HepG2 (cell line): ENCODE measurements around the gene LRRC43. TPM values are rescaled to one million over a fixed set of nuclear protein-coding genes. Genes with fewer than 3 reads are reported as not detected.
A peak's percentile ranks its signal among the peaks of the same experiment; 100 is the strongest.

Experiments used
- ARID5B ChIP-seq: IDR thresholded peaks from 2 replicates; pipeline ENCODE4 v1.4.0; 2020; ENCODE audit warnings: mild to moderate bottlenecking, missing genetic modification reagents
- EP300 ChIP-seq, 3 experiments: sonication (generic) in 1 of 3; formaldehyde crosslinking in 1 of 3; IDR thresholded peaks; 2 replicates each; pipeline versions ENCODE4 v1.5.1 to v1.6.1; 2011 to 2020; ENCODE audit warnings: low read depth in 2 of 3, low read length in 2 of 3, borderline replicate concordance in 1 of 3, improper control_type of control experiment in 1 of 3, mild to moderate bottlenecking in 1 of 3, missing genetic modification reagents in 1 of 3, moderate library complexity in 1 of 3
- GFI1 ChIP-seq: sonication (generic); formaldehyde crosslinking; IDR thresholded peaks from 2 replicates; pipeline ENCODE4 v1.5.0; 2020; ENCODE audit warnings: missing genetic modification reagents, mild to moderate bottlenecking, borderline replicate concordance
- KAT2B ChIP-seq: fragments of 150-350 bp; IDR thresholded peaks from 2 replicates; pipeline ENCODE4 v1.6.1; 2014; ENCODE audit warnings: low read depth, low read length, borderline replicate concordance
- KLF16 ChIP-seq, 2 experiments: sonication (generic) in 1 of 2; formaldehyde crosslinking in 1 of 2; IDR thresholded peaks; 2 replicates each; pipeline versions ENCODE4 v1.6.1 to v1.8.0; 2016 to 2023; ENCODE audit warnings: missing genetic modification reagents in 2 of 2, missing compliant biosample characterization in 1 of 2
- MIER2 ChIP-seq: IDR thresholded peaks from 2 replicates; pipeline ENCODE4 v1.6.1; 2016; ENCODE audit warnings: missing biosample characterization, missing genetic modification reagents
- NR0B2 ChIP-seq: sonication (generic); formaldehyde crosslinking; IDR thresholded peaks from 2 replicates; pipeline ENCODE4 v1.4.0; 2020; ENCODE audit warnings: mild to moderate bottlenecking, missing genetic modification reagents
- REXO4 ChIP-seq: sonication (generic); formaldehyde crosslinking; IDR thresholded peaks from 2 replicates; pipeline ENCODE4 v1.8.0; 2022; ENCODE audit warnings: missing genetic modification reagents, mild to moderate bottlenecking, borderline replicate concordance
- SIN3A ChIP-seq: IDR thresholded peaks from 2 replicates; pipeline ENCODE4 v1.6.1; 2011; ENCODE audit warnings: low read depth, mild to moderate bottlenecking, control low read depth, low read length, borderline replicate concordance
- TFAP4 ChIP-seq: sonication (generic); IDR thresholded peaks from 2 replicates; pipeline ENCODE4 v1.6.1; 2016; ENCODE audit warnings: low read depth, borderline replicate concordance
- TFDP1 ChIP-seq: IDR thresholded peaks from 2 replicates; pipeline ENCODE4 v1.6.1; 2016; ENCODE audit warnings: missing compliant biosample characterization, missing genetic modification reagents, borderline replicate concordance
- ZBTB2 ChIP-seq: sonication (generic); formaldehyde crosslinking; IDR thresholded peaks from 2 replicates; pipeline ENCODE4 v1.8.0; 2022; ENCODE audit warnings: low read depth, missing genetic modification reagents
- ZBTB37 ChIP-seq: sonication (generic); formaldehyde crosslinking; IDR thresholded peaks from 2 replicates; pipeline ENCODE4 v1.4.0; 2020; ENCODE audit warnings: mild to moderate bottlenecking, missing genetic modification reagents
- ZFP37 ChIP-seq: sonication (generic); formaldehyde crosslinking; IDR thresholded peaks from 2 replicates; pipeline ENCODE4 v1.4.0; 2020; ENCODE audit warnings: missing genetic modification reagents, borderline replicate concordance
- ZNF24 ChIP-seq: fragments of 450-650 bp; IDR thresholded peaks from 2 replicates; pipeline ENCODE4 v1.6.1; 2017; ENCODE audit warnings: antibody characterized with exemption, mild to moderate bottlenecking
- ZNF253 ChIP-seq: sonication (generic); formaldehyde crosslinking; IDR thresholded peaks from 2 replicates; pipeline ENCODE4 v1.8.0; 2022; ENCODE audit warnings: mild to moderate bottlenecking, missing genetic modification reagents, borderline replicate concordance
- ZNF382 ChIP-seq: sonication (generic); formaldehyde crosslinking; IDR thresholded peaks from 2 replicates; pipeline ENCODE4 v1.5.0; 2020; ENCODE audit warnings: missing genetic modification reagents, mild to moderate bottlenecking, borderline replicate concordance
- ZNF891 ChIP-seq: sonication (generic); formaldehyde crosslinking; IDR thresholded peaks from 2 replicates; pipeline ENCODE4 v1.5.0; 2020; ENCODE audit warnings: mild to moderate bottlenecking, missing genetic modification reagents
- polyA plus RNA-seq, 8 experiments: library from polyadenylated mRNA; depleted of rRNA in 3 of 8; stranded (reverse) in 7 of 8; unstranded in 1 of 8; fragments of >200 nt; fragmentation: Illumina TruSeq in 4 of 8; extraction: Trizol in 4 of 8; gene quantifications; 2 replicates each; pipeline versions ENCODE4 v1.2.1 to v1.2.3, GENCODE V29; 2011 to 2016; ENCODE audit warnings: low read depth in 4 of 8, missing spikeins in 1 of 8, mixed read lengths in 1 of 8; ENCODE audit not compliant: insufficient read depth in 1 of 8
- total RNA-seq, 5 experiments: library from RNA; depleted of rRNA; stranded (reverse); fragments of >200 nt; fragmentation: Illumina TruSeq; extraction: Trizol; gene quantifications; 2 replicates each; pipeline ENCODE4 v1.2.3, GENCODE V29; 2016; ENCODE audit warnings: low read depth in 1 of 5

The LRRC43 gene
- total and polyA plus RNA-seq, 2 of the 13 experiments (the other 11 are each of a cell fraction or from before 2014, with no cell fraction given) = not detected

GRCh38 chr12:122226366-122227125, 43.6 kb downstream of the LRRC43 start (continued):
- TF ChIP-seq KAT2B (no peak), ARID5B (CRISPR knock-in tag) (peak; percentile 52; the same call in 1 of the 2 replicates), ZNF24 (no peak), GFI1 (CRISPR knock-in tag) (no peak), TFDP1 (CRISPR knock-in tag) (peak; percentile 94), ZNF891 (CRISPR knock-in tag) (no peak), EP300 (IDR thresholded peaks at IDR 0.05; ENCODE audit: low read depth in 2 of 2, low read length in 2 of 2) (no peak), EP300 (CRISPR knock-in tag; IDR thresholded peaks at IDR 0.05; ENCODE audit: borderline replicate concordance) (no peak), ZFP37 (CRISPR knock-in tag) (peak; percentile 97), ZBTB37 (CRISPR knock-in tag) (no peak), ZBTB2 (CRISPR knock-in tag) (peak; percentile 40; the same call in 1 of the 2 replicates), TFAP4 (no peak), NR0B2 (CRISPR knock-in tag) (peak; percentile 96), ZNF253 (peak; percentile 92), REXO4 (CRISPR knock-in tag) (peak; percentile 88; the same call in 1 of the 2 replicates), MIER2 (CRISPR knock-in tag) (peak; percentile 92), SIN3A (peak; percentile 76; the same call in 1 of the 2 replicates), KLF16 (CRISPR knock-in tag; IDR thresholded peaks at IDR 0.05) (peak in 1 of 2 experiments; percentile 94; a peak in 2 of 4 replicates), ZNF382 (no peak)
